ENCODE results near the gene PPDPF.

The PPDPF gene

DNA sequence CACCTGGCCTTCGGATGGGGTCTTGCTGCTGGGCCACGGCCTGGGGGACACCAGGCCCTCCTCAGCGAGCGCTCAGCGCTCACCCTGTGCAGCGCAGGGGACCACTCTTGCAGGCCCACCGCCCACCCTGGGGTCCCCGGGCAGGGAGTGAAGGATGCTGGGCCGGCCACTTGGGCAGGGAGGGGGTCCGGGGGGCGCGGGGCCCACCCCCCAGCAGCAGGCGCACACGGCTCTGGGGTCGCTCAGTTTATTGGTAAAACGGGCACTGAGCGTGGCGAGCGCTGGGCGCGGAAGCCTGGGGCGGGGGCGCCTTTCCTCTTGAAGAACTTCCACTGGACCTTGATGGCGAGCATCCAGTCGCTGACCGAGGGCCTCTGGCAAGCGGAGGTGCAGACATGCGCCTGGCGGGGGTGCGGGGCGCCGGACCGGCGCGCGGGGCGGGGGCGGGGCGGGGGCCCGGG is 32.8 kb upstream of the PPDPF start:
- no peak for DNase-seq

DNA sequence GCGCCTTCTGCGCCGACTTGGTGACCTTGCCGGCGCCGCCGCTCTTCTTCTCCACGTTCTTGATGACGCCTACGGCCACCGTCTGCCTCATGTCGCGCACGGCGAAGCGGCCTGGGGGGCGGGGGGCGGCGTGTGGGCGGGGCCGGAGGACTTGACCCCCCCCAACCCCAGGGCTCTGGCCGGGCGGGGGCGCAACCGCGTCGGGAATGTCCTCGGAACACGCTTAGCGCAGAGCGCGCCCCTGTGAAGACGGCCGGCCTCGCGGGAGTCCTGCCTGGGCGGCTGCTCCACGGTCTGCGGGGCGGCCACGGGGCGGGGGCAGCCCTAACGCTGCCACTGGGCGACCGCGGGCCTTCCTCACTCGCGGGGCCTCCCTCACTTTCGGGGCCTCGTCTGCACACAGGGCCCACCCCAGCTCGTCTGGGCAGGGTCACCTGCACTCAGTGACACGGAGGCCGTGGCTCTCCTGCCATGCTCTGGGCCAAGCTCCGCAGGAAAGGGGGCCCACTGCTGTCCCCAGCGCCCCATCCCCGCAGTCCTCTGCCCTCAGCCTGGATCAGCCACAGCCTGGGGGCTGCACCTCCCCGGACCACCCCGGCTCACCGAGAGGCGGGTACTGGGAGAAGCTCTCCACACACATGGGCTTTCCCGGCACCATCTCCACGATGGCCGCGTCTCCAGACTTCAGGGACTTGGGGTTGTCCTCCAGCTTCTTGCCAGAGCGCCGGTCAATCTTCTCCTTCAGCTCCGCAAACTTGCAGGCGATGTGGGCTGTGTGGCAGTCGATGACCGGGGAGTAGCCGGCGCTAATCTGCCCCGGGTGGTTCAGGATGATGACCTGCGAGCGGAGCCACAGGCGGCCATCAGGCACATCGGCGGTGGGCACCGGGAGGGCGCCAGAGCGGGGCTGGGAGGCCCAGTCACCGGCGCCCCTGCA is 32.0 kb upstream of the PPDPF start:
- no peak for DNase-seq

- no peak for DNase-seq
Observed at GRCh38 chr20:63490416-63490815, 30.1 kb upstream of the PPDPF start.

DNA sequence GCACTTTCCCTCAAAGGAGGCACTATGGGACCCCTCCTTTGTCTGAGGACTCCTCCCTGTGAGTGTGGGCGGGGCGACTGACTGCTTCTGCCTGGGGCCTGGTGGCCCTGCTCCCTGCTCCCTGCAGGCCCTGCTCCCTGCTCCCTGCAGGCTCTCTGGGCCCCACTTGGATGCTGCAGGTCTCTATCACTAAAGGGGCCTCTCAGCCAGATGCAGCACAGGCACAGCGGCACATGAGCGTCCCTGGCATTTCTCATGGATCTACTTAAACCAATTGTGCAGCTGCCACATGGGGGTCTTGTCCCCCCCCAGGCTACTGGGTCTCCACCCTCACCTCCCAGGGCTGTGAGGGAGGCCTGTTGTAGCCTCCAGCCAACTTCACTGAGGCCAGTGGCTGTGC is 29.5 kb upstream of the PPDPF start:
- no peak for DNase-seq

DNA sequence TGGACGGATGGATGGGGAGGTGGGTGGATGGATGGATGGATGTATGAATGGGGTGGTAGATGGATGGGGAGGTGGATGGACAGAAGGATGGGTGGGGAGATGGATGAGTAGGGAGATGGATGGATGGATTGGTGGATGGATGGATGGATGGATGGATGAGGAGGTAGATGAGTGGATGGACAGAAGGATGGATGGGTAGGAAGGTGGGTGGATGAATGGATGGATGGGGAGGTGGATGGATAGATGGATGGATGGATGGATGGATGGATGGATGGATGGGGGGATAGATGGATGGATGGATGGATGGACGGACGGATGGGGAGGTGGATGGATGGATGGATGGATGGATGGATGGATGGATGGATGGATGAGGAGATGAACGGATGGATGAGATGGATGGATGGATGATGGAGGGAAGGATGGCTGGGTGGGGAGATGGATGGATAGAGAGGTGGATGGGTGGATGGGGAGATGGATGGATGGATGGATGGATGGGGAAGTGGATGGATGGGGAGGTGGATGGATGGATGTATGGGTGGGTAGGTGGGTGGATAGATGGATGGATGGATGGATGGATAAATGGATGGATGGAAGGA is 28.8 kb upstream of the PPDPF start:
- no peak for DNase-seq

DNA sequence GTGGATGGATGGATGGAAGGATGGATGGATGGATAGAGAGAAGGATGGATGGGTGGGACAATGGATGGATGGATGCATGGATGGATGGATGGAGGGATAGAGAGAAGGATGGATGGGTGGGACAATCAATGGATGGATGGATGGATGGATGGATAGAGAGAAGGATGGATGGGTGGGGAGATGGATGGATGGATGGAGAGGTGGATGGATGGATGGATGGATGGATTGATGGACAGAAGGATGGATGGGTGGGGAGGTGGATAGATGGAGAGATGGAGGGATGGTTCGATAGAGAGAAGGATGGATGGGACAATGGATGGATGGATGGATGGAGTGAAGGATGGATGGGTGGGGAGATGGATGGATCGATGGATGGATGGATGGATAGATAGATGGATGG is 28.0 kb upstream of the PPDPF start:
- no peak for DNase-seq

DNA sequence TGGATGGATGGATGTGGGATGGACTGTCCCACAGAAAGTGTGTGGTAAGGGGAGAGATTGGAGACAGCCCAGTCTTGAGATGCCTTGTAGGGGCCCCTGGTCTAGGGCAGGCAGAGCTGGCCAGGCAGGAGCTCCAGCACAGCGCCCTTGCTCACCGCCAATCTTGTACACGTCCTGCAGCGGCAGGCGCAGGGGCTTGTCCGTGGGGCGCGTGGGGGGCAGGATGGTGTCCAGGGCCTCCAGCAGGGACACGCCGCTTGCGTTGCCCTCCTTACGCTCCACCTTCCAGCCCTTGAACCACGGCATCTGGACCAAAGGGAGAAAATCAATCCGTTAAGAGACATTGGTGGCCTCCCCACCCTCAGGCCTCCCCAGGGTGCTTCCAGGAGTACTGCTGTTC is 27.6 kb upstream of the PPDPF start:
- no peak for DNase-seq

GRCh38 chr20:63493563-63494020 is 27.0 kb upstream of the PPDPF start:
- no peak for DNase-seq

DNA sequence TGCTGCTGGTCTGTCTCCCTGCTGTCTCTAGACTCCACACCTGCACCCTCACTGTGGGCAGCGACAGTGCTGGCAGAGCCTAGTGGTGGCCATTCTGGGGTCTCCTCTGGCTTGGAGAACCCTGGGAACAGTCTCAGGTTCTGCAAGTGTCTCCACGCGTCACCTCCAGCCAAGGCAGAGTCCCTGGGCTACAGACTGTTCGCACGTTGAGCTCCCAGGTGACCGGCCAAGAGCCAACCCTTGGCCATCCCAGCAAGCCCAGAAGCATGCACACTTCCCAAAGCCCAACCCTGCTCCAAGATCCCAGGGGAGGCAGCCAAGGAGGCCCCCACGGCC is 26.5 kb upstream of the PPDPF start:
- no peak for DNase-seq

DNA sequence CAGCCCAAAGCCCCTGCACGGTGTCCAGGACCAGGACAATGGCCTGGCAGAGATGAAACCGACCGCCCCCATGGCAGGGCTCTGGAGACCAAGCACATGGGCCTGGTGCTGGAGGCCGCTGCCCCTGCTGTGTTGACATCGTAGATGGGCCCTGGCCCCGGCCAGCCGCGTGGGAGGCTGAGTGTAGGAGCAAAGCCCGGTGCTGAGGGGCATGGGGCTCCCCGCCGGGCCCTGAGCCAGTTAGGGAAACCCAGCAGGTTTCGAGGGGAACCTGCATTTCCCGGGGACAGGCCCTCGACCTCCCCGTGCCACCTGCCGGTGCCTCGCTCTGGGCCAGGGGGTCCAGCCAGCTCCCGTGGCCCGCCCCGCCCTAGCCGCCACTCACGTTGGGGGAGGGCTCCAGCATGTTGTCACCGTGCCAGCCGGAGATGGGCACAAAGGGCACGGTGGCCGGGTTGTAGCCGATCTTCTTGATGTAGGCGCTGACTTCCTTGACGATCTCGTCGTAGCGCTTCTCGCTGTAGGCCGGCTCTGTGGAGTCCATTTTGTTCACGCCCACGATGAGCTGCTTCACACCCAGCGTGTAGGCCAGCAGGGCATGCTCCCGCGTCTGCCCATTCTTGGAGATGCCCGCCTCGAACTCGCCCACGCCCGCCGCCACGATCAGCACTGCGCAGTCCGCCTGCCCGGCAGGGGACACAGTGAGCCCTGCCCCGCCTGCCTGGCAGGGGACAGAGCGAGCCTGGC is 26.0 kb upstream of the PPDPF start:
- no peak for DNase-seq

- DNase-seq, result no peak
Observed at GRCh38 chr20:63495167-63495720, 25.3 kb upstream of the PPDPF start.

DNA sequence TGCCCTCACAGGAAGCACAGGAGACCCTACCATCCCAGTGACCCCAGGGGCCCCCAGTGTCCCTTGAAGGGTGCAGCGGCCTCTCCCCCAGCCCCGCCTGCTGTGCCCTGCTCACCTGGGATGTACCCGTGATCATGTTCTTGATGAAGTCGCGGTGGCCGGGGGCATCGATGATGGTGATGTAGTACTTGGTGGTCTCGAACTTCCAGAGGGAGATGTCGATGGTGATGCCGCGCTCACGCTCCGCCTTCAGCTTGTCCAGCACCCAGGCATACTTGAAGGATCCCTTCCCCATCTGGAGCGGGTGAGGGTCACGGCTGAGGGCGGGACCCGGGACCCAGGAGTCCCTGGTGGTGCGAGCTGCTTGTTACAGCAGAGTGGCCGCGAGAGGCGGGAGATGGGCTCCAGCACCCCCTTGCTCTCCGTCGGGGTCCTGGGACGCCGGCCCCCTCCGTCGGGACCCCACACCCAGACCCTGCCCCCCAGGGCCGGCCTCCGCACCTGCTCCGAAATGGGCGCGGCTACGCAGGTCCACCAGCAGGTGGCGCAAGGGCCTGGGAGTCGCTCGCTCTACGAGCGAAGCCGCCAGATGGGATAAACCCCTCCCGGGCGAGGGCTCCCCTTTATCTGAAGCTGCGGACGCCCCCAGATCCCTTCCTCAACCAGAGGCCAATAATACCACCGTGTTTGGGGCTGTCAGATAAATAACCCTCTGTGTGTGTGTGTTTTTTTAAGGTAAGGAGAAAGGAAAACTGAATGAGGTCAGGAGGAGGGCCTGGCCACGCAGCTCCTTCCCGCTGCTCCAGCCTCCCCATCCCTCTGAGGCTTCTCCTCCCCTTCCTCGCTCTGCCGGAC is 24.6 kb upstream of the PPDPF start:
- DNase-seq, result peak; percentile 78

DNA sequence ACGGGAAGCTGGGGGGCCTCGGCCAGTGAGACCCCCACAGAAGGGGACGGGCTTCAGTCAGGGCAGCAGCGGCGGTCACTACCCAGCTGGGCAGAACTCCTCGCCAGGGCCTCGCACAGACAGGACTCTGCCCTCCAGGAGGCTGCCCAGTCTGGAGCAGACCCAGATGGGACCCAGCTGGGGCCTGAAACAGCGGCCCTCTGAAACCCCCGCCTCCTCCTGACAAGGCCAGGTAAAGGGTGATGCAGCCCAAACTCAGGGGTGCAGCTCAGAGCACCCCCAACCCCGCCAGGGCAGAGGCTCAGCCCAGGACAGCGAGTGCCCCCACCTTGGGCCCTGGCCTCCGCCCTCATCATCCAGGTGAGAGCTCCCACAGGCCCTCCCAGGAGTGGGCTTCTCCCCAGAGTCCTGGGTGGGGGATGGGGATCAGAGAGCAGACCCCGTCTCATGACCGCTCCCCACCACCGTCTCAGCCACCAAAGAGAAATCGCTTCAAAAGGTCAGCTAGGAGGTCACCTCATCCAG is 23.9 kb upstream of the PPDPF start:
- DNase-seq, result no peak

- DNase-seq, result no peak
Observed at GRCh38 chr20:63497138-63497945, 23.2 kb upstream of the PPDPF start.

DNA sequence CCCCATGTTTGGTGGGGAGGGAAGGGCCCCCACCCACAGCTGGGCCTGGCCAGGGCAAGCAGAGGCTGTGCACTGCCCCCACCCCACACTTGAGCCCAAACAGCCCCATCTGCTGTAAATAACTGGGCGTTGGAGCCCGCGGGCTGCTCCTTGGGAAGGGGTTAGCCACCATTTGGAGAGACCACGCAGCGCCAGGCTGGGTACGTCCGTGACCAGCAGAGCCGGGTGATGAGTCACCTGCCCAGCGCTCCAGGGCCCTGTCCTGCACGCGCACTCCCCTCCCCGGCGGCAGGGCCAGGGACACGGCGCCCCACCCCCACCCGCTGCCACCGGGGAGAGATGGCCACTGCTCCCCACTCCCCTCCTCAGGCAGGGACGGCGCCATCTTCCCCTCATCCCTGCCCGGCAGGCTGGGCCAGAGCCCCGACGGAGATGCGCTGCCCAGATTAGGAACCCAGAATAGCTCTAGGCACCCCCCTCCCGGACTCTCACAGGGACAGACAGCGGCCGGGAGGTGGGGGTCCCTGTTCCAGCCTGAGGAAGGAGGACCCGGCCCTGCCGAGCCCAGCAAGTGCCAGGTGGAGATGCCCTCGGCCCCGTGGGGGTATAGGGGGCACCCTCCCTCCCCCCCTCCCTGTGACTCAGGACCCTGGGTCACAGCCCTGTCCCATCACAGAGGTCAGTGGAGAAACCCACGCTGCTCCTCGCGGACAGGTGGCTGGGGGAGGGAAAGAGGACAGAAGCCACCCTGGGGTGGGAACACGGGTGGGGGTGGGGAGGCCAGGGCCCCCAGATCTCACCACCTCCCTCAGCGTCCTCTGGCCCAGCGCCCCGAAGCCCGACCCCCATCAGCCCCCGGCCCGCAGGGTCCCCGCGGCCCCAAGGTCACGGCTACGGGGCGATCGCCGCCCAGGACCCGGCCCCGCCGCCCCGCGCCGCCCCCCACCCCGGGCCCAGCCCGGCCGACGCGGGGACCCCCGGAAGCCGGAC is 22.3 kb upstream of the PPDPF start:
- DNase-seq, result no peak

- peak; percentile 51 for DNase-seq
Observed at GRCh38 chr20:63498960-63499337, 21.6 kb upstream of the PPDPF start, which contains the start of gene EEF1A2. EEF1A2 (minus strand) TSS chr20:63499083; CDS start chr20:63497763, 1,320 bp downstream.

DNA sequence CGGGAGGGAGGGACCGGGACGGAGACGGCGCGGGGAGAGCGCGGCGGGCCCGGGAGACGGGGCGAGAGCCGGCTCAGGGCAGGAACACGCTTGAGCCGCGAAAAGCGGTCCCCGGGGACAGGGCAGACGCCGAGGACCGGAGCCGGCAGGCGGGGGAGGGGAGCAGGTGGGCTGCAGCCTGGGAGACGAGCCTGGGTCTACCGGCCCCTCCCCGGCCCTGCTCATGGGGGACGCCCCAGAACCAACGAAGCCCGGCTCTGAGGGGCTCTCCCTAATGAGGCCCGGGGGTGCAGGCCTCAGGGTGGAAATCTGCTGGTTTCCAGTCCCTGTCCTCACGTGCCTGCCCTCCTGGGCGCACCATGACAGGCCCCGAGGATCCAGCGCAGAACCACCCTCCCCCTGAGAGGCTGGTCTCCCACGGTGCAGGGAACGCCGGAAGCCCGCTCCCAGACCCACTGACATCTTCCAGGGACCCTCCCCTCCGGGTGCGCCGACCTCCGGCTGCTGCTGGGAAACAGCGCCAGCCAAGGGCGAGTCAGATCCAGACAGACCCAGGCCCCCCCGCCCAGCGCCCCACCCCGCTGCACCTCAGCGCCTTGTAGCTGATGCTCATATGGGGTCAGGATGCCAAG is 21.1 kb upstream of the PPDPF start:
- DNase-seq, result no peak

GRCh38 chr20:63500151-63500901 is 20.2 kb upstream of the PPDPF start:
- DNase-seq, result no peak

Measured in effector CD4-positive, alpha-beta T cell (primary cell).